PC-3 (cell line): ENCODE data around the gene GLB1L.

Experiments
- EZH2phosphoT487 ChIP-seq: fragments of 300-600 bp; sonication (generic); IDR thresholded peaks from 2 replicates; pipeline ENCODE4 v1.6.1; 2018; ENCODE audit warnings: mild to moderate bottlenecking, antibody characterized with exemption, low read length, borderline replicate concordance
- TF ChIP-seq, protein P1 (sequence below): fragments of 300-600 bp; sonication (generic); conservative IDR thresholded peaks from 2 replicates; pipeline ENCODE4 v1.5.1; 2017; ENCODE audit warnings: antibody characterized with exemption, low read depth, mild to moderate bottlenecking, low read length

DNA sequence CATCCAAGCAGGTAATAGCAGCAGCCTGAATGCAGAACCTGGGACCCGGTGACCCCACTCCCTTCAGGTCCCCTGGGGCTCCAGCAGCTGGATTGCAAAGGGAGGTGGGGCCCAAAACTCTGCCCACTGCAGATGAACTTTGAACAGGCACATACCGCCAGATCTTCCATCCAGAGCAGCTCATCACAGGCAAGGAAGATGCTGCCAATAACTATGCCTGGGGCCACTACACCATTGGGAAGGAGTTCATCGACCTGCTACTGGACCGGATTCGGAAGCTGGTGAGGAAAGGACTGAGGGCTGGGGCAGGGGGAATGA lies 24.8 kb upstream of the GLB1L start:
- no peak for TF ChIP-seq EZH2phosphoT487
- TF ChIP-seq, protein P1, sequence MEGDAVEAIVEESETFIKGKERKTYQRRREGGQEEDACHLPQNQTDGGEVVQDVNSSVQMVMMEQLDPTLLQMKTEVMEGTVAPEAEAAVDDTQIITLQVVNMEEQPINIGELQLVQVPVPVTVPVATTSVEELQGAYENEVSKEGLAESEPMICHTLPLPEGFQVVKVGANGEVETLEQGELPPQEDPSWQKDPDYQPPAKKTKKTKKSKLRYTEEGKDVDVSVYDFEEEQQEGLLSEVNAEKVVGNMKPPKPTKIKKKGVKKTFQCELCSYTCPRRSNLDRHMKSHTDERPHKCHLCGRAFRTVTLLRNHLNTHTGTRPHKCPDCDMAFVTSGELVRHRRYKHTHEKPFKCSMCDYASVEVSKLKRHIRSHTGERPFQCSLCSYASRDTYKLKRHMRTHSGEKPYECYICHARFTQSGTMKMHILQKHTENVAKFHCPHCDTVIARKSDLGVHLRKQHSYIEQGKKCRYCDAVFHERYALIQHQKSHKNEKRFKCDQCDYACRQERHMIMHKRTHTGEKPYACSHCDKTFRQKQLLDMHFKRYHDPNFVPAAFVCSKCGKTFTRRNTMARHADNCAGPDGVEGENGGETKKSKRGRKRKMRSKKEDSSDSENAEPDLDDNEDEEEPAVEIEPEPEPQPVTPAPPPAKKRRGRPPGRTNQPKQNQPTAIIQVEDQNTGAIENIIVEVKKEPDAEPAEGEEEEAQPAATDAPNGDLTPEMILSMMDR: no peak
